ENCODE measurements around the gene FZD7.

The FZD7 gene

GRCh38 chr2:202072226-202072625 is 38.6 kb downstream of the FZD7 start:
- no peak for DNase-seq

GRCh38 chr2:202072737-202073401 is 39.2 kb downstream of the FZD7 start, which contains the start of gene KIAA2012:
Gene KIAA2012, plus strand, starts transcription at chr2:202073255. Its CDS starts 373 bp downstream, at chr2:202073628.
- no peak for DNase-seq

GRCh38 chr2:202074324-202074723 is 40.7 kb downstream of the FZD7 start:
- DNase-seq: no peak

GRCh38 chr2:202079310-202079709 is 45.7 kb downstream of the FZD7 start:
- no peak for DNase-seq

- DNase-seq: no peak
Measured at GRCh38 chr2:202084265-202084664, 50.6 kb downstream of the FZD7 start.
